GM13977 (cell line): ENCODE results near the gene SNX27.

ENCODE experiments used
- DNase-seq: peaks from one replicate; pipeline ENCODE4 v3.0.0; 2012; ENCODE audit warnings: low spot score
- CTCF ChIP-seq: IDR thresholded peaks from 2 replicates; pipeline ENCODE4 v1.5.1; 2012; ENCODE audit warnings: mild to moderate bottlenecking, control low read depth; ENCODE audit not compliant: insufficient read depth; ENCODE audit errors: extremely low read depth, missing control alignments
- in situ Hi-C: fragments of 300-500 bp; cut with MboI; formaldehyde crosslinking; loops from one replicate; pipeline ENCODE4 v1.12.0; 2022; ENCODE audit warnings: low sequenced_read_pairs, low pct_unique_long_range_greater_than_20kb, mixed read lengths, inconsistent platforms; ENCODE audit not compliant: unreplicated experiment

SNX27 gene

GRCh38 chr1:151701515-151701914 is 89.7 kb downstream of the SNX27 start:
- in situ Hi-C loops: no loop called here

GRCh38 chr1:151702936-151703335 is 91.1 kb downstream of the SNX27 start:
- in situ Hi-C loops: no loop called here
- DNase-seq: no peak
- TF ChIP-seq CTCF: no peak

More at GRCh38 chr1:151701515-151701914, 89.7 kb downstream of the SNX27 start:
- TF ChIP-seq CTCF: no peak
- no peak for DNase-seq

DNA sequence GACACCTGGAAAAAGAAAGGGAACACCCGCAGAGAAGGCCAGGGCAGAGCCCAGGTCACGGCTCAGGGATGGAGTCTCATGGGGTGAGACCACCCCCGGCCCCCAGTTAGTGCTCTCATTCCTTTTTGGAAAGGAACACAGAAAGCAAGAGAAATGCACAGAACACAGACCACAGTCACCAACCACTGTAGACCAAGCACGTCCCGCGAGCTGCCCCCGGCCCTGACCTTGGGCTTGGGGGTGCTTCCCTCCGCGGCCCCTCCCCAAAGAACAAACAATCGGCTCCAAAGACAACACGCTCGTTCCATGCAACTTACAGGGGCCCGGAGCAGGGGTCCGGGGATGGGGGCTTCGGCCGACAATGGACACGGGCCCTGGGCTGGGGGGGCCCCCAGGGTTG is 92.0 kb downstream of the SNX27 start:
- TF ChIP-seq CTCF: no peak
- in situ Hi-C loops: no loop called here
- no peak for DNase-seq

GRCh38 chr1:151704246-151704645 is 92.4 kb downstream of the SNX27 start:
- DNase-seq: no peak
- TF ChIP-seq CTCF: no peak
- in situ Hi-C loops: no loop called here

DNA sequence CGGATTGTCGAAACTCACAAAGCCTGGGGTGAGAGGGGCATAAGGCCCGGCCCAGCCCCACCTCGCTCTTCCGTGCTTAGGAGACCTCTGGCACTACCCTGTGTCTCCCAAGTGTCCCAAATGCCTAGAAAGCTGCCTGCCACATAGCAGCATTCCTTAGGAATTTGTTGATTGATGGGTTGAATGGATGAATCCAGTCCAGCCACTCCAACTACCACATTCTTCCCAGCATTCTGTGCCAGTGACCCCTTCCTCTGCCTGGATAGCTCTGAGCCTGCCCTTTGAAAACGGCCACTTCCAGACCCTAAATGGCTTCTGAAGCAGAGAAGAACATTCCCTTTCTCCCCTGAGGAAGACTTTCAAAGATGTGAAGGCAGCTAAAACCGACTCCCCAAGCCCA is 93.3 kb downstream of the SNX27 start:
- DNase-seq: no peak
- in situ Hi-C loops: no loop called here
- TF ChIP-seq CTCF: no peak

GRCh38 chr1:151705753-151706463 is 94.1 kb downstream of the SNX27 start:
- DNase-seq: no peak
- in situ Hi-C loops: no loop called here
- no peak for TF ChIP-seq CTCF
